HepG2 (cell line): ENCODE measurements around the gene CFL1. TPM values are rescaled to one million over a fixed set of nuclear protein-coding genes. Genes with fewer than 3 reads are reported as not detected.

Source experiments
- ARID5B ChIP-seq: IDR thresholded peaks from 2 replicates; pipeline ENCODE4 v1.4.0; 2020; ENCODE audit warnings: mild to moderate bottlenecking, missing genetic modification reagents
- ATF1 ChIP-seq: IDR thresholded peaks from 2 replicates; pipeline ENCODE4 v1.6.1; 2016; ENCODE audit warnings: mild to moderate bottlenecking, control low read depth
- BRD4 ChIP-seq: sonication (generic); formaldehyde crosslinking; IDR thresholded peaks from 2 replicates; pipeline ENCODE4 v1.4.0; 2020; ENCODE audit warnings: missing genetic modification reagents
- HINFP ChIP-seq: sonication (generic); formaldehyde crosslinking; IDR thresholded peaks from 2 replicates; pipeline ENCODE4 v1.4.0; 2020; ENCODE audit warnings: low read depth, mild to moderate bottlenecking, missing genetic modification reagents
- HNF1A ChIP-seq, 2 experiments: sonication (generic) in 1 of 2; formaldehyde crosslinking in 1 of 2; IDR thresholded peaks; 2 replicates each; pipeline versions ENCODE4 v1.4.0 to v1.6.1; 2016 to 2020; ENCODE audit warnings: borderline replicate concordance in 1 of 2, low read depth in 1 of 2, mild to moderate bottlenecking in 1 of 2, missing genetic modification reagents in 1 of 2
- MAFK ChIP-seq, 2 experiments: IDR thresholded peaks in 1 of 2; conservative IDR thresholded peaks in 1 of 2; 2 replicates each; pipeline ENCODE4 v1.6.1; 2011; ENCODE audit warnings: improper control_type of control experiment in 2 of 2, low read length in 2 of 2
- NBN ChIP-seq: fragments of 450-650 bp; conservative IDR thresholded peaks from 2 replicates; pipeline ENCODE4 v1.6.1; 2017
- PLSCR1 ChIP-seq: sonication (generic); formaldehyde crosslinking; IDR thresholded peaks from 2 replicates; pipeline ENCODE4 v1.5.0; 2020; ENCODE audit warnings: missing genetic modification reagents, mild to moderate bottlenecking, borderline replicate concordance
- SKI ChIP-seq: fragments of 450-650 bp; IDR thresholded peaks from one replicate; pipeline ENCODE4 v1.6.1; 2018; ENCODE audit warnings: mild to moderate bottlenecking; ENCODE audit not compliant: partially characterized antibody
- TERF1 ChIP-seq: sonication (generic); formaldehyde crosslinking; IDR thresholded peaks from 2 replicates; pipeline ENCODE4 v1.8.0; 2022; ENCODE audit warnings: mild to moderate bottlenecking, missing genetic modification reagents, moderate library complexity
- TRIM22 ChIP-seq: fragments of 450-650 bp; IDR thresholded peaks from 2 replicates; pipeline ENCODE4 v1.6.1; 2017
- ZFP41 ChIP-seq: sonication (generic); formaldehyde crosslinking; IDR thresholded peaks from 2 replicates; pipeline ENCODE4 v1.4.0; 2020; ENCODE audit warnings: mild to moderate bottlenecking, missing genetic modification reagents, borderline replicate concordance
- ZKSCAN5 ChIP-seq: sonication (generic); formaldehyde crosslinking; IDR thresholded peaks from 2 replicates; pipeline ENCODE4 v1.5.1; 2020; ENCODE audit warnings: mild to moderate bottlenecking, missing genetic modification reagents
- ZNF569 ChIP-seq: sonication (generic); formaldehyde crosslinking; IDR thresholded peaks from 2 replicates; pipeline ENCODE4 v1.5.0; 2020; ENCODE audit warnings: mild to moderate bottlenecking, missing genetic modification reagents, moderate library complexity, borderline replicate concordance
- polyA plus RNA-seq, 8 experiments: library from polyadenylated mRNA; depleted of rRNA in 3 of 8; stranded (reverse) in 7 of 8; unstranded in 1 of 8; fragments of >200 nt; fragmentation: Illumina TruSeq in 4 of 8; extraction: Trizol in 4 of 8; gene quantifications; 2 replicates each; pipeline versions ENCODE4 v1.2.1 to v1.2.3, GENCODE V29; 2011 to 2016; ENCODE audit warnings: low read depth in 4 of 8, missing spikeins in 1 of 8, mixed read lengths in 1 of 8; ENCODE audit not compliant: insufficient read depth in 1 of 8
- total RNA-seq, 5 experiments: library from RNA; depleted of rRNA; stranded (reverse); fragments of >200 nt; fragmentation: Illumina TruSeq; extraction: Trizol; gene quantifications; 2 replicates each; pipeline ENCODE4 v1.2.3, GENCODE V29; 2016; ENCODE audit warnings: low read depth in 1 of 5

The CFL1 gene
- total and polyA plus RNA-seq, 2 of the 13 experiments (the other 11 are each of a cell fraction or from before 2014, with no cell fraction given), result 379 to 383 TPM

GRCh38 chr11:65854161-65854592 lies 3.8 kb downstream of the CFL1 start (continued):
- TF ChIP-seq TERF1 (CRISPR knock-in tag) (no peak), BRD4 (CRISPR knock-in tag) (no peak), NBN (no peak), HINFP (no peak), ZNF569 (CRISPR knock-in tag) (no peak), ZKSCAN5 (no peak), PLSCR1 (CRISPR knock-in tag) (no peak), ATF1 (CRISPR knock-in tag) (no peak), ZFP41 (no peak), ARID5B (CRISPR knock-in tag) (0 out of 2 replicates have a peak, but pooled peaks have one; percentile 32), TRIM22 (no peak), HNF1A (IDR thresholded peaks at IDR 0.05; ENCODE audit: low read depth) (no peak), HNF1A (CRISPR knock-in tag; IDR thresholded peaks at IDR 0.05; ENCODE audit: borderline replicate concordance) (no peak), SKI (peak; percentile 99), MAFK (conservative IDR thresholded peaks at IDR 0.05 in 1 of 2, IDR thresholded peaks at IDR 0.05 in 1 of 2; ENCODE audit: low read length in 2 of 2) (no peak)
